ENCODE results near the gene CCDC85C. TPM values are rescaled to one million over a fixed set of nuclear protein-coding genes. Genes with fewer than 3 reads are reported as not detected.

Gene CCDC85C
- total and polyA plus RNA-seq, 2 of the 4 experiments (the other 2 are of a cell fraction): 16.0 to 19.0 TPM

DNA sequence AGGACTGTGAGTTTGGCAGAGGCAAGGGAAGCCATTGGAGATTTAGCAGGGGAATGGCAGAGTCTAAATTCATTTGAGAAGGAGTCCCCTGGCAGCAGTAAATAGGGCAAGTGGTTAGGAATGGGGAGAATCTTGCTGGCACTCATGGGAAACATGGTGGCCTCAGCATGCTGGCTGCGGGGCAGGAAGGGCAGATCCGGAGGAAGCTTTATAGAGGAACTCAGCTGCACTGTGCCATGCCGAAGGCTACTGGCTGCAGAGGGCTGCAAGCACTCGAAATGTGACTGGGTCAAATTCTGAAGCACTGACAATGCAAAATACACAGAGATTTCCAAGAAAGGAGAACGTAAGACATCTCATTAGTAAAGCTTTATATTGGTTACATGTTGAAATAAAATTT lies 98.9 kb downstream of the CCDC85C start:
- dilution Hi-C loops (cut with HindIII; ENCODE audit: low sequenced_read_pairs, unreplicated experiment): no loop called here
- Histone ChIP-seq H3K23ac (ENCODE audit: low read depth, low read length) (no peak overlapping the region), H3K4ac (ENCODE audit: low read depth, low read length) (no peak overlapping the region), H4K5ac (ENCODE audit: low read depth, low read length) (no peak overlapping the region), H3K36me3 (ENCODE audit: control insufficient read depth, insufficient read depth, low read length) (peaks cover 78% of the 10 kb centered on the region), H2BK15ac (ENCODE audit: low read depth, low read length) (no peak overlapping the region), H2BK5ac (ENCODE audit: low read depth, low read length, poor library complexity, severe bottlenecking) (no peak overlapping the region), H3K4me2 (ENCODE audit: low read depth, low read length) (no peak overlapping the region), H3K27ac (ENCODE audit: insufficient read depth, low read length) (no peak overlapping the region), H2AK5ac (ENCODE audit: low read depth, low read length) (no peak overlapping the region), H3K56ac (ENCODE audit: extremely low read depth, insufficient read depth, low read length) (no peak overlapping the region), H4K8ac (ENCODE audit: low read depth in 2 of 2, low read length in 2 of 2) (no peak overlapping the region), H2BK20ac (ENCODE audit: low read depth, low read length) (no peak overlapping the region), H3K4me1 (ENCODE audit: control insufficient read depth, insufficient read depth, low read length) (no peaks in the 10 kb centered on the region), H3K9me3 (ENCODE audit: control insufficient read depth, insufficient read depth, low read length) (no peaks in the 10 kb centered on the region), H4K20me1 (ENCODE audit: insufficient read depth, low read length) (peaks cover 17% of the 10 kb centered on the region), H2AK9ac (replicated peaks; ENCODE audit: low read depth, low read length, poor library complexity) (no peak overlapping the region), H3K79me1 (ENCODE audit: low read depth in 1 of 2, low read length in 2 of 2) (peaks cover 10 to 37% of the 10 kb centered on the region in 2 experiments; a peak in 2 of 4 replicates), H3K18ac (ENCODE audit: low read depth, low read length) (no peak overlapping the region), H2AFZ (replicated peaks; ENCODE audit: low read length, poor library complexity) (no peak overlapping the region), H3K9me1 (ENCODE audit: insufficient read depth, low read length) (peaks cover 4% of the 10 kb centered on the region; the same call in 1 of the 2 replicates), H4K91ac (ENCODE audit: insufficient read depth, low read depth, low read length) (no peak overlapping the region), H2BK120ac (ENCODE audit: low read depth, low read length) (no peak overlapping the region), H3K14ac (replicated peaks; ENCODE audit: low read depth, low read length) (no peak overlapping the region), H3K4me3 (ENCODE audit: insufficient read depth, low read depth, low read length) (no peak overlapping the region), H3K27me3 (ENCODE audit: control insufficient read depth, insufficient read depth, low read length) (no peaks in the 10 kb centered on the region), H3K9ac (ENCODE audit: low read depth, low read length) (no peak overlapping the region)
- TF ChIP-seq RCOR1 (IDR thresholded peaks at IDR 0.05; ENCODE audit: insufficient replicate concordance, low read length) (no peak), MAFK (IDR thresholded peaks at IDR 0.05; ENCODE audit: low read depth, low read length) (no peak), MXI1 (IDR thresholded peaks at IDR 0.05; ENCODE audit: borderline replicate concordance, low read depth, low read length) (no peak), SMC3 (IDR thresholded peaks at IDR 0.05; ENCODE audit: low read depth, low read length) (no peak), BHLHE40 (IDR thresholded peaks at IDR 0.05; ENCODE audit: low read depth, low read length) (no peak), POLR2A (IDR thresholded peaks at IDR 0.05; ENCODE audit: low read depth, low read length) (no peak), CEBPB (IDR thresholded peaks at IDR 0.05; ENCODE audit: low read depth, low read length) (no peak), CHD1 (IDR thresholded peaks at IDR 0.05; ENCODE audit: low read depth, low read length) (no peak), RAD21 (IDR thresholded peaks at IDR 0.05; ENCODE audit: low read length) (no peak), MAZ (IDR thresholded peaks at IDR 0.05; ENCODE audit: borderline replicate concordance, low read depth, low read length) (no peak)
- TF ChIP-seq, protein P1, sequence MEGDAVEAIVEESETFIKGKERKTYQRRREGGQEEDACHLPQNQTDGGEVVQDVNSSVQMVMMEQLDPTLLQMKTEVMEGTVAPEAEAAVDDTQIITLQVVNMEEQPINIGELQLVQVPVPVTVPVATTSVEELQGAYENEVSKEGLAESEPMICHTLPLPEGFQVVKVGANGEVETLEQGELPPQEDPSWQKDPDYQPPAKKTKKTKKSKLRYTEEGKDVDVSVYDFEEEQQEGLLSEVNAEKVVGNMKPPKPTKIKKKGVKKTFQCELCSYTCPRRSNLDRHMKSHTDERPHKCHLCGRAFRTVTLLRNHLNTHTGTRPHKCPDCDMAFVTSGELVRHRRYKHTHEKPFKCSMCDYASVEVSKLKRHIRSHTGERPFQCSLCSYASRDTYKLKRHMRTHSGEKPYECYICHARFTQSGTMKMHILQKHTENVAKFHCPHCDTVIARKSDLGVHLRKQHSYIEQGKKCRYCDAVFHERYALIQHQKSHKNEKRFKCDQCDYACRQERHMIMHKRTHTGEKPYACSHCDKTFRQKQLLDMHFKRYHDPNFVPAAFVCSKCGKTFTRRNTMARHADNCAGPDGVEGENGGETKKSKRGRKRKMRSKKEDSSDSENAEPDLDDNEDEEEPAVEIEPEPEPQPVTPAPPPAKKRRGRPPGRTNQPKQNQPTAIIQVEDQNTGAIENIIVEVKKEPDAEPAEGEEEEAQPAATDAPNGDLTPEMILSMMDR (conservative IDR thresholded peaks at IDR 0.05; ENCODE audit: low read depth, low read length): no peak
- TF ChIP-seq, protein P2, sequence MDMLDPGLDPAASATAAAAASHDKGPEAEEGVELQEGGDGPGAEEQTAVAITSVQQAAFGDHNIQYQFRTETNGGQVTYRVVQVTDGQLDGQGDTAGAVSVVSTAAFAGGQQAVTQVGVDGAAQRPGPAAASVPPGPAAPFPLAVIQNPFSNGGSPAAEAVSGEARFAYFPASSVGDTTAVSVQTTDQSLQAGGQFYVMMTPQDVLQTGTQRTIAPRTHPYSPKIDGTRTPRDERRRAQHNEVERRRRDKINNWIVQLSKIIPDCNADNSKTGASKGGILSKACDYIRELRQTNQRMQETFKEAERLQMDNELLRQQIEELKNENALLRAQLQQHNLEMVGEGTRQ (IDR thresholded peaks at IDR 0.05; ENCODE audit: low read depth, low read length): no peak
- CTCF ChIA-PET: no interaction called here
- no peak for ATAC-seq (ENCODE audit: low read depth)
- DNase-seq: no peak
- POLR2A ChIA-PET (ENCODE audit: unreplicated experiment): no interaction called here
- 80% methylated on average over 1 of the region's 5 CpGs; no CpG with 5 or more reads in 1 of the 2 experiments for WGBS, 2 experiments (ENCODE audit: extremely low coverage in 2 of 2, insufficient read length in 1 of 2)
- no TSS peak for BruUV-seq (replicated peaks)
- intact Hi-C loops (cut with micrococcal nuclease): no loop called here
- in situ Hi-C loops (cut with MboI; ENCODE audit: low sequenced_read_pairs): no loop called here
